ENCODE measurements around the gene LYSMD4.

LYSMD4 gene

GRCh38 chr15:99731336-99732123 lies 1.7 kb downstream of the LYSMD4 start:
- no peak for DNase-seq

- peak; percentile 77 for DNase-seq
Measured at GRCh38 chr15:99729920-99730319, 3.3 kb downstream of the LYSMD4 start.

GRCh38 chr15:99729327-99729726 lies 3.9 kb downstream of the LYSMD4 start:
- no peak for DNase-seq

GRCh38 chr15:99728916-99729315 lies 4.3 kb downstream of the LYSMD4 start:
- DNase-seq, result no peak

GRCh38 chr15:99727733-99728132 lies 5.5 kb downstream of the LYSMD4 start:
- DNase-seq, result no peak

GRCh38 chr15:99727330-99727729 lies 5.9 kb downstream of the LYSMD4 start:
- DNase-seq, result no peak

GRCh38 chr15:99726333-99726732 lies 6.9 kb downstream of the LYSMD4 start:
- no peak for DNase-seq

GRCh38 chr15:99722406-99722805 lies 10.8 kb downstream of the LYSMD4 start:
- DNase-seq, result no peak

- DNase-seq, result no peak
Measured at GRCh38 chr15:99721896-99722295, 11.3 kb downstream of the LYSMD4 start.

GRCh38 chr15:99721104-99721778 lies 12.0 kb downstream of the LYSMD4 start:
- DNase-seq, result no peak

GRCh38 chr15:99720533-99720932 lies 12.7 kb downstream of the LYSMD4 start:
- no peak for DNase-seq

GRCh38 chr15:99719096-99719541 lies 14.1 kb downstream of the LYSMD4 start:
- DNase-seq, result no peak

- no peak for DNase-seq
Measured at GRCh38 chr15:99718421-99718820, 14.8 kb downstream of the LYSMD4 start.

- peak; percentile 83 for DNase-seq
Measured at GRCh38 chr15:99717161-99718009, 15.9 kb downstream of the LYSMD4 start.

GRCh38 chr15:99716540-99717095 lies 16.6 kb downstream of the LYSMD4 start:
- no peak for DNase-seq

- no peak for DNase-seq
Measured at GRCh38 chr15:99712415-99712814, 20.8 kb downstream of the LYSMD4 start.

GRCh38 chr15:99711625-99712024 lies 21.6 kb downstream of the LYSMD4 start:
- DNase-seq, result peak; percentile 59

- no peak for DNase-seq
Measured at GRCh38 chr15:99709243-99709986, 23.8 kb downstream of the LYSMD4 start.

GRCh38 chr15:99708563-99708962 lies 24.7 kb downstream of the LYSMD4 start:
- peak; percentile 57 for DNase-seq

- DNase-seq, result peak; percentile 68
Measured at GRCh38 chr15:99707473-99708270, 25.6 kb downstream of the LYSMD4 start.

GRCh38 chr15:99706557-99707303 lies 26.5 kb downstream of the LYSMD4 start:
- no peak for DNase-seq
